ENCODE measurements around the gene ADGRG1.

ADGRG1 gene

DNA sequence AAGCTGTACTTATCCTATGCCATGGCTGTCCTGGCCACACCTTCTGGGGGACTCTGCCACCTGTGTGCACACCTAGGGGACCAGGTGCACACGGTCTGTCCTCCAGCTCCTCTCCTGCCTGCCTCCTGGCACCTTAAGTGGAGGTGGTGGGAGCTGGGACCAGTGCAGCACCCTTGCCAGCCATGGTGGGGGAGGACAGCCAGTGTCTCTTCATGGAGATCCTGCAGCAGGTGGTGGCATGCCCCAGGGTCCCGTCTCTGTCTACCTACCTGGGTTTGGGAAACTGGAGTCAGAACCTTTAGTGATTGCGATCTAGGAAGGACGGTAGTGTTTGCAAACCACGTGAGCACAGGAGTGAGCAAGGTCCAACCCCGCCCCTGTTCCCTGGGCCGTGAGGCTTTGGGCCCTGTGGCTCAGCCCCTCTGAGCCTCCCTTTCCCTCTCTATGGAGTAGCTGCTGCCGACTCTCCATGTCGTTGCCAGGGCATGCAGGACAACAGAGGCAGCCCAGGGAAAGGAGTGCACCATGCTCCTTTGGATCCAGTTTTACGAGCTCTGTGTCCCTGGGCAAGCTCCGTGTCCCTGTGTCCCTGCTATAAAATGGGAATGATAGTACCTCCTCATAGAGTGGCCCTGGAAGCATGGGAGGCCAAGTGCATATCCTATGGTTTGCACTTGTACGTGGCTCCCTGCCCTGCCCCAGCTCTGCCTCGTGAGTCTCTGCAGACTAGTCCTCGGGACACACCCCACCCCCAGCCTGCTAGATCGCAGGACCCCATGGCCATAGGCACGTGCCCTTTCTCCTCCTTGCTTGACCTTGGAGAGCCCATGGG is 7.1 kb downstream of the ADGRG1 start:
- TF ChIP-seq CTCF (IDR thresholded peaks at IDR 0.05), result no peak

- no peak for TF ChIP-seq CTCF (IDR thresholded peaks at IDR 0.05)
These were observed 7.8 kb downstream of the ADGRG1 start for GRCh38 chr16:57636184-57636583.

DNA sequence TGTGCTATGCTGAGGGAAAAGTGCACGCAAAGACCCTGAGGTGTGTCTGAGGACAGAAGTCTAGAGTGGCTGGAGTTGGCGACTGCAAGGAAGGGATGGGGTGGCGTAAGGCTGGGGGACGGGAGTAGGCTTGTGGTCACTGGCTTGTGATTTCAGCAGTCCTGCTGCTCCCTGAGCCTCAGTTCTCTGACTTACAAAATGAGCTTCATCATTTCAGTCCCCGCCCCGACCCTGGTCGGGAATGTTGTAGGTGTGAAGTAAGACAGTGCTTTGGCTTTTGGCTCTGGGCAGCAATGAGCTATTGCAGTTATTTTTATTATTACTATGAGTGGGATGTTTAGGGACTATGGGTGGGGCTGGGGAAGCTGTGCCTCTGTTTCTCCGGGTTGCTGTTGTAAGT is 8.6 kb downstream of the ADGRG1 start:
- no peak for TF ChIP-seq CTCF (IDR thresholded peaks at IDR 0.05)

DNA sequence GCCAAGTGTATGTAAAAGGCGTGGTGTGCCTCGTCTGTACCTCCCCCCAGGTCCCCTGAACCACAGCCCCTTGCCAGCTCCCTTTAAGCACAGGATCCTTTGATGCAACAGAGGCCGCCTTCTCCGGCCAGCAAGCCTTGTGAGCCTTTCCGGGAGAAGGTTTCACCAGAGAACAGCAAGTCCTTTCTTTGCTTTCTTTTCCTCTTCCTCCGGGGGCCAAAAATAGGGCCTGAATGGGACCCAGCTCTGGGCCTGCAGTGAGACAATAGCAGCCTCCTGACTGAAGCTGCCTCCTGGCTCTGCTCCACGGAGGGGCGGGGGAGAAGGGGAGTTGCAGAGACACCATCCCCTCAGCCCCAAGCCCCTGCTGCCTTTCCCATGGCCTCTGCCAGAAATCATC is 9.0 kb downstream of the ADGRG1 start:
- no peak for TF ChIP-seq CTCF (IDR thresholded peaks at IDR 0.05)

- TF ChIP-seq CTCF (IDR thresholded peaks at IDR 0.05), result no peak
These were observed 9.5 kb downstream of the ADGRG1 start for GRCh38 chr16:57637965-57638364.

DNA sequence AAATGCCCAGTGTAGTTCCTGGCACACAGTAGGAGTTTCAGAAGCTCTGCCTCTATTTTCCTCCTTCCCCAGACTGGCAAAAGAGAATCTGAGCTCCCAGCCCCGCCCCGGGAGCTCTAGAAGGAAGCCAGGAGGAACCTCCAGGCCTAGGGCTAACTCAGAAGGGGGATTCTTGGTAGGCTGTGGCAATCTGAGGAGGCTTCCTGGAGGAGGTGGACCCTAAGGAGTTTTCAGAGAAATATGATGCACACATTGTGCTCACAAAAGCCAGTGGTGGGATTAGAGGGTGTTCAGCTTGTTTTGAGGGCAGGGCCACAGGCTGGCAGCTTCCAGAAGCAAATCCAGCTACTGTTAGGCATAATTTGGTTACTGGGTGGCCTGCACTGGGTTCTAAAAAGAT is 10.0 kb downstream of the ADGRG1 start:
- no peak for TF ChIP-seq CTCF (IDR thresholded peaks at IDR 0.05)

GRCh38 chr16:57639172-57639887 is 10.9 kb downstream of the ADGRG1 start:
- no peak for TF ChIP-seq CTCF (IDR thresholded peaks at IDR 0.05)
